ENCODE measurements around the gene EFCAB6. TPM values are rescaled to one million over a fixed set of nuclear protein-coding genes. Genes with fewer than 3 reads are reported as not detected.

Gene EFCAB6
- total and polyA plus RNA-seq, 2 of the 4 experiments (the other 2 are of a cell fraction), result 0.44 to 1.1 TPM

DNA sequence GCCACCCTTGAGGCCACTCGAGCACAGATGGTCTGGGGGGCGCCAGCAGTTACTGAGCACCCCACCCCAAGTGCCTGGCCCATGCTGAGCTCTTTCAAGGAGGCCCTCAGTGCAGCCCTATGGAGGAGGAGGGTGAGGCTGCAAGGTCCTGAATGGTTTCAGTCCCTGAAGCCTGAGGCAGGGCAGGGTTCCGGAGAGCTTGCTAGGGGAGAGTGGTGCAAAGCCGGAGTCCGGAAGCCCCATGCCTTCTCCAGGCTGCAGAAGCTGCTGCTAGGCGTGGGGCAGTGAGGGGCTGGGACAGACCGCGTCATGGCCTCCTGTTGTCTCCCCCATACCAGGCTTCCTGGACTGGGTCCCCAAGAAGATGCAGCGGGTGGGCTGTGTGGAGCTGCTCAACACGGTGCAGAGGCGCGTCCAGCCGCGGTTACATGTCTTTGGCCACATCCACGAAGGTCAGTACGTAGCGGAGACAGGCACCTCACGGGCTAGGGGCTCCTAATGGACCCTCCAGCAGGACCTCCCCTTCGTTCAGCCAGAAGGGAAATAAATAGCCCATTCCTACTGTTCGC, 309.7 kb downstream of the EFCAB6 start:
- Histone ChIP-seq H4K5ac (ENCODE audit: low read depth, low read length) (no peak overlapping the region), H4K8ac (ENCODE audit: low read depth in 2 of 2, low read length in 2 of 2) (no peak overlapping the region), H3K14ac (replicated peaks; ENCODE audit: low read depth, low read length) (no peak overlapping the region), H2BK20ac (ENCODE audit: low read depth, low read length) (no peak overlapping the region), H3K56ac (ENCODE audit: extremely low read depth, insufficient read depth, low read length) (no peak overlapping the region), H4K91ac (ENCODE audit: insufficient read depth, low read depth, low read length) (no peak overlapping the region), H3K79me1 (ENCODE audit: low read depth in 1 of 2, low read length in 2 of 2) (no peaks in the 10 kb centered on the region), H3K27me3 (ENCODE audit: control insufficient read depth, insufficient read depth, low read length) (no peaks in the 10 kb centered on the region), H2AK5ac (ENCODE audit: low read depth, low read length) (no peak overlapping the region), H4K20me1 (ENCODE audit: insufficient read depth, low read length) (no peaks in the 10 kb centered on the region), H3K4me3 (ENCODE audit: insufficient read depth, low read depth, low read length) (no peak overlapping the region), H3K23ac (ENCODE audit: low read depth, low read length) (no peak overlapping the region), H2AFZ (replicated peaks; ENCODE audit: low read length, poor library complexity) (no peak overlapping the region), H3K36me3 (ENCODE audit: control insufficient read depth, insufficient read depth, low read length) (no peaks in the 10 kb centered on the region), H3K18ac (ENCODE audit: low read depth, low read length) (no peak overlapping the region), H2BK120ac (ENCODE audit: low read depth, low read length) (no peak overlapping the region), H3K27ac (ENCODE audit: insufficient read depth, low read length) (no peak overlapping the region), H3K4me1 (ENCODE audit: control insufficient read depth, insufficient read depth, low read length) (no peaks in the 10 kb centered on the region), H2BK15ac (ENCODE audit: low read depth, low read length) (no peak overlapping the region), H3K9me1 (ENCODE audit: insufficient read depth, low read length) (no peaks in the 10 kb centered on the region), H3K9ac (ENCODE audit: low read depth, low read length) (no peak overlapping the region), H3K4ac (ENCODE audit: low read depth, low read length) (no peak overlapping the region), H3K4me2 (ENCODE audit: low read depth, low read length) (no peak overlapping the region), H2BK5ac (ENCODE audit: low read depth, low read length, poor library complexity, severe bottlenecking) (no peak overlapping the region), H3K9me3 (ENCODE audit: control insufficient read depth, insufficient read depth, low read length) (peaks cover 30% of the 10 kb centered on the region), H2AK9ac (replicated peaks; ENCODE audit: low read depth, low read length, poor library complexity) (no peak overlapping the region)
- TF ChIP-seq, protein P1, sequence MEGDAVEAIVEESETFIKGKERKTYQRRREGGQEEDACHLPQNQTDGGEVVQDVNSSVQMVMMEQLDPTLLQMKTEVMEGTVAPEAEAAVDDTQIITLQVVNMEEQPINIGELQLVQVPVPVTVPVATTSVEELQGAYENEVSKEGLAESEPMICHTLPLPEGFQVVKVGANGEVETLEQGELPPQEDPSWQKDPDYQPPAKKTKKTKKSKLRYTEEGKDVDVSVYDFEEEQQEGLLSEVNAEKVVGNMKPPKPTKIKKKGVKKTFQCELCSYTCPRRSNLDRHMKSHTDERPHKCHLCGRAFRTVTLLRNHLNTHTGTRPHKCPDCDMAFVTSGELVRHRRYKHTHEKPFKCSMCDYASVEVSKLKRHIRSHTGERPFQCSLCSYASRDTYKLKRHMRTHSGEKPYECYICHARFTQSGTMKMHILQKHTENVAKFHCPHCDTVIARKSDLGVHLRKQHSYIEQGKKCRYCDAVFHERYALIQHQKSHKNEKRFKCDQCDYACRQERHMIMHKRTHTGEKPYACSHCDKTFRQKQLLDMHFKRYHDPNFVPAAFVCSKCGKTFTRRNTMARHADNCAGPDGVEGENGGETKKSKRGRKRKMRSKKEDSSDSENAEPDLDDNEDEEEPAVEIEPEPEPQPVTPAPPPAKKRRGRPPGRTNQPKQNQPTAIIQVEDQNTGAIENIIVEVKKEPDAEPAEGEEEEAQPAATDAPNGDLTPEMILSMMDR (conservative IDR thresholded peaks at IDR 0.05; ENCODE audit: low read depth, low read length), result no peak
- TF ChIP-seq NFE2L2 (IDR thresholded peaks at IDR 0.05; ENCODE audit: low read depth, low read length) (no peak), CHD1 (IDR thresholded peaks at IDR 0.05; ENCODE audit: low read depth, low read length) (no peak), CEBPB (IDR thresholded peaks at IDR 0.05; ENCODE audit: low read depth, low read length) (no peak), POLR2A (IDR thresholded peaks at IDR 0.05; ENCODE audit: low read depth, low read length) (no peak), MAZ (IDR thresholded peaks at IDR 0.05; ENCODE audit: borderline replicate concordance, low read depth, low read length) (no peak), USF2 (IDR thresholded peaks at IDR 0.05; ENCODE audit: low read depth, low read length) (no peak), RAD21 (IDR thresholded peaks at IDR 0.05; ENCODE audit: low read length) (no peak)
- in situ Hi-C loops (cut with MboI; ENCODE audit: low sequenced_read_pairs), result no loop called here
- intact Hi-C loops (cut with micrococcal nuclease), result no loop called here
- WGBS, 2 experiments (ENCODE audit: extremely low coverage in 2 of 2, insufficient read length in 1 of 2), result 80% methylated on average over 1 of the region's 20 CpGs; no CpG with 5 or more reads in 1 of the 2 experiments
- DNase-seq, result no peak
- BruUV-seq (replicated peaks), result no TSS peak
- ATAC-seq (ENCODE audit: low read depth), result no peak
- ChIA-PET POLR2A (ENCODE audit: unreplicated experiment) (no interaction called here), CTCF (no interaction called here)
- dilution Hi-C loops (cut with HindIII; ENCODE audit: low sequenced_read_pairs, unreplicated experiment), result no loop called here
